RKO (cell line): ENCODE results near the gene HRC.
"Not testable (repeated sequence)": the region's sequence is repeated elsewhere in the genome, so short reads cannot be mapped to it uniquely, and the experiment has no call there.

ENCODE experiments used
- DNase-seq: peaks from one replicate; pipeline ENCODE4 v3.0.0-alpha.2; 2016; ENCODE audit warnings: low spot score

HRC gene, protein sequence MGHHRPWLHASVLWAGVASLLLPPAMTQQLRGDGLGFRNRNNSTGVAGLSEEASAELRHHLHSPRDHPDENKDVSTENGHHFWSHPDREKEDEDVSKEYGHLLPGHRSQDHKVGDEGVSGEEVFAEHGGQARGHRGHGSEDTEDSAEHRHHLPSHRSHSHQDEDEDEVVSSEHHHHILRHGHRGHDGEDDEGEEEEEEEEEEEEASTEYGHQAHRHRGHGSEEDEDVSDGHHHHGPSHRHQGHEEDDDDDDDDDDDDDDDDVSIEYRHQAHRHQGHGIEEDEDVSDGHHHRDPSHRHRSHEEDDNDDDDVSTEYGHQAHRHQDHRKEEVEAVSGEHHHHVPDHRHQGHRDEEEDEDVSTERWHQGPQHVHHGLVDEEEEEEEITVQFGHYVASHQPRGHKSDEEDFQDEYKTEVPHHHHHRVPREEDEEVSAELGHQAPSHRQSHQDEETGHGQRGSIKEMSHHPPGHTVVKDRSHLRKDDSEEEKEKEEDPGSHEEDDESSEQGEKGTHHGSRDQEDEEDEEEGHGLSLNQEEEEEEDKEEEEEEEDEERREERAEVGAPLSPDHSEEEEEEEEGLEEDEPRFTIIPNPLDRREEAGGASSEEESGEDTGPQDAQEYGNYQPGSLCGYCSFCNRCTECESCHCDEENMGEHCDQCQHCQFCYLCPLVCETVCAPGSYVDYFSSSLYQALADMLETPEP

DNA sequence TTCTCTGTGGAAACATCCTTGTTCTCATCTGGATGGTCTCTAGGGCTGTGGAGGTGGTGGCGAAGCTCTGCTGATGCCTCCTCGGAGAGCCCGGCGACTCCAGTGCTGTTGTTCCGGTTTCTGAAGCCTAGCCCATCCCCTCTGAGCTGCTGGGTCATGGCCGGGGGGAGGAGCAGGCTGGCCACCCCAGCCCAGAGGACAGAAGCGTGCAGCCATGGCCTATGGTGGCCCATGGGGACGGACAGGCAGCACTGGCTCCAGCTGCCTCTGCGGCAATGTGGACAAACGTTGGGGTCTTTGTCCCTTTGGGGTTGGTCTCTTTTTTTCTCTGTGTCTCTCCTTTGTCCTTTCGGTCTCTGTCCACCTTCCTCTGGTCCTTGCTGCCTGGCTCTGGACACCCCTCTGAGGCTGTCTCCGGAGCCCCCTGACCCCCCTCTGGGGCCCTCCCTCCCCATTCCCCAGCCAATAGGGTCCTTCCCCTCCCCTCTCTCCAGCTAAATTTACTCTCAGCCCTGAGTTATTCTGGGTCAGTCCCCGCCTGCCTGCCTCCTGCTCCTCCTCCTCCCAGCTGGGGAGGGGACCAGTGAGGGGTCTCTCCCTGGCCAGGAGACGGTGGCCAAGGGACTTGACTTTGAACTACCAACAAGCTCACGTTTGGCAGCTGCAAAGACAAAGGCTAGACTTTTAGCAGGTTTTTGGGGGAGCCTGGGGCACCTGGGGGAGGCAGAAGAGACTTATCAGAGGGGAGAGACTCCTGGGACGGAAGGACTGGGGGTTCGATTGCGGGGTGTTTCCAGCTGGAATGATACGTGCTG lies at the start of gene HRC:
HRC (minus strand) TSS at position 392 of the 815 bp plus-strand sequence; CDS start at position 233, 159 bp downstream.
- no peak for DNase-seq

DNA sequence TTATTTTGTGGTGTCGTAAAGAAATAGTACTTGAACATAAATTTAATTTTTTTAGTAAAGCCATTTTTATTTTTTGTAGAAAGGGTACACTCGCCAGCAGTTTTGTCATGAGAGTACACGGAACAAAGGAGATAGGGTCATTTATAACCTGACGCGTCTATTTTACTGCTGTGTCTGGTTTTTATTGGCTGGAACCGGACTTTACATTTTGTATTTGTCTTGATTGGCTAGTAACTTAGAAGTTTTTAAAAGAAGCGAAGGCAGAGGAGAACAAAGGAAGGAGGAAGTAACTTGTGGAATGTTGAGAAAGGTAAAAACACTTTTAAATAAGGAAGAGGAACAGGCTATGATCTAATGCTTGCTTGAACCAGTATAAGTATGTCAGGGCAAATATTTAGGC lies 45.8 kb upstream of the HRC start:
- no peak for DNase-seq

DNA sequence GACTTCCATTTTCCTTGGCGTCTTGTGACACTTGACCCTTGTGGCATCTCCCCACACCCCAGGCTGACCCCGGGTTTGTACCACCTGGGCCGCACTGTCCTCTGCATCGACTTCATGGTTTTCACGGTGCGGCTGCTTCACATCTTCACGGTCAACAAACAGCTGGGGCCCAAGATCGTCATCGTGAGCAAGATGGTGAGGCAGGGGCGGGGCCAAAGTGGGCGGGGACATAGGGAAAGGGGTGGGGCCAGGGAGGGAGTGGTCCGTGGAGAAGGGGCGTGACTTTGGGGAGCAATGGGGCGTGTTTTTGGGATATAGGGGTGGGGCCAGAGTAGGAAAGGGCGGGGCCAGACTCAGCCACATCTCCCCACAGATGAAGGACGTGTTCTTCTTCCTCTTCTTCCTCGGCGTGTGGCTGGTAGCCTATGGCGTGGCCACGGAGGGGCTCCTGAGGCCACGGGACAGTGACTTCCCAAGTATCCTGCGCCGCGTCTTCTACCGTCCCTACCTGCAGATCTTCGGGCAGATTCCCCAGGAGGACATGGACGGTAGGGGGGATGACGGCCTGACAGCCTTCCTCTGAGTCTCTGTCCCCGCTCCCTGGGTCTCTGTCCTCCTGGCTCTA lies 45.2 kb upstream of the HRC start:
- DNase-seq: no peak

DNA sequence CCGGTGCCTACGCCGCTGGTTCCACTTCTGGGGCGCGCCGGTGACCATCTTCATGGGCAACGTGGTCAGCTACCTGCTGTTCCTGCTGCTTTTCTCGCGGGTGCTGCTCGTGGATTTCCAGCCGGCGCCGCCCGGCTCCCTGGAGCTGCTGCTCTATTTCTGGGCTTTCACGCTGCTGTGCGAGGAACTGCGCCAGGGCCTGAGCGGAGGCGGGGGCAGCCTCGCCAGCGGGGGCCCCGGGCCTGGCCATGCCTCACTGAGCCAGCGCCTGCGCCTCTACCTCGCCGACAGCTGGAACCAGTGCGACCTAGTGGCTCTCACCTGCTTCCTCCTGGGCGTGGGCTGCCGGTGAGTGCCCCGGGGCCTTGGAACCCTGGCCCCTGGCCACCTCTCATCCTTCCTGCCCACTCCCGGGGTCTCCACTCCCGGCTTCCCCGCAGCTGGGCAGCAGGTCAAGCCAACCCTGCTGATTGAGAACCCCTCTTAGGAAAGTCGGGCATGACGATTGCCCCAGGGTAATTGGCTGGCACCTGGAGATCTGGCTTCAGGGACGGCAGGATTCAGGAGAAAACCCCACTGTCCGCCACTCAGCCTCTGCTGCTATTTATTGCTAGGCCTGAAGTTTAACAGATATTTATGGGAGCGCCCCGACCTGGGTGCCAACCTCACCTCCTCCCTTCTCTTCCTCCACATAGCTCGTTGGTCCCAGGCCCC lies 41.5 kb upstream of the HRC start:
- DNase-seq: no peak

- no peak for DNase-seq
Observed at GRCh38 chr19:49194408-49194807, 39.2 kb upstream of the HRC start.

GRCh38 chr19:49193822-49194394 lies 38.7 kb upstream of the HRC start:
- no peak for DNase-seq

DNA sequence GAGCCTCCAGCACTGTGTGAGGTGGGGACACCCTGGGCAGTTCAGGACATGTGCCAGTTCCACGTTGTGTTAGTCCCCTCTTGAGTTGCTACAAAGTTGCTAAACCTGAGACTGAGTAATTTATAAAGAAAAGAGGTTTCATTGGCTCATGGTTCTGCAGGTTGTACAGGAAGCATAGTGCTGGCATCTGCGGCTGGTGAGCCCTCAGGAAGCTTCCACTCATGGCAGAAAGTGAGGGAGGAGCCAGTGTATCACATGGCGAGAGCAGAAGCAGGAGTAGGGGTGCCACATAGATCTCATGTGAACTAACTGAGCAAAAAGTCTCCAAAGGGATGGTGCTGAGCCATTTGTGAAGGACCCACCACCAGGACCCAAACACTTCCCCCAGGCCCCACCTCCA lies 35.6 kb upstream of the HRC start:
- DNase-seq: no peak

GRCh38 chr19:49189259-49189658 lies 34.1 kb upstream of the HRC start:
- DNase-seq: no peak

- no peak for DNase-seq
Observed at GRCh38 chr19:49188626-49189200, 33.5 kb upstream of the HRC start.

GRCh38 chr19:49186108-49186507 lies 30.9 kb upstream of the HRC start:
- no peak for DNase-seq

- no peak for DNase-seq
Observed at GRCh38 chr19:49182848-49183375, 27.7 kb upstream of the HRC start.

DNA sequence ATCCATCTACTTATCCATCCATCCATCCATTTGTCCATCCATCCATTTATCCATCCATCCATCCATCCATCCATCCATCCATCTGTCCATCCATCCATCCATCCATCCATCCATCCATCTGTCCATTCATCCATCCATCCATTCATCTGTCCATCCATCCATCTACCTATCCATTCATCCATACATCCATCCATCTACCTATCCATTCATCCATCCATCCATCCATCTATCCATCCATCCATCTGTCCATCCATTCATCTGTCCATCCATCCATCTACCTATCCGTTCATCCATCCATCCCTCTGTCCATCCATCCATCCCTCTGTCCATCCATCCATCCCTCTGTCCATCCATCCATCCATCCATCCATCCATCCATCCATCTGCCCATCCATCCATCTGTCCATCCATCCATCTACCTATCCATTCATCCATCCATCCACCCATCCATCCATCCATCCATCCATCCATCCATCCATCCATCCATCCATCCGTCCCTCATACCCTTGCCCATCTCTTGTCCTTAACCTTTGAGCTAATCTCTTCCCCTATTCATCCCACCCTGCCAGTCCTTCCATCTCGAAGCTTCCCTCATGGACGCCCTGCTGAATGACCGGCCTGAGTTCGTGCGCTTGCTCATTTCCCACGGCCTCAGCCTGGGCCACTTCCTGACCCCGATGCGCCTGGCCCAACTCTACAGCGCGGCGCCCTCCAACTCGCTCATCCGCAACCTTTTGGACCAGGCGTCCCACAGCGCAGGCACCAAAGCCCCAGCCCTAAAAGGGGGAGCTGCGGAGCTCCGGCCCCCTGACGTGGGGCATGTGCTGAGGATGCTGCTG lies 27.0 kb upstream of the HRC start:
- DNase-seq: not testable (repeated sequence)

DNA sequence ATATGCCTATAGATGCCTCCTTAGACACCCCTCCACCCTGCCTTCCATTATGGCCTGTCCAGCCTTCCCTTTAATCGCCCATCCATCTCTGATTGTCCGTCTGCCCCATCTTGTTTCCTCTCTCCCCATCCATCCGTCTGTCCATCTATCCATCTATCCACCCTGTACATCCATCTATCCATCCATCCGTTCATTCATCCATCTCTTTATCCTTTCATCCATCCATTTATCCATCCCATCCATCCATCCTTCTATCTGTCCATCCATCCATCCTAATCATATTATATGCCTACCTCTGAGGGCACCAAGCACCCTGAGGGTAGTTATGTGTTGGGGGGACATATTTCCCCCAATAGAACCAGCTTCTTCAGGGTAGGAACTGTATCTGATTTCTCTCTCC lies 25.5 kb upstream of the HRC start:
- DNase-seq: no peak

GRCh38 chr19:49173198-49173597 lies 18.0 kb upstream of the HRC start:
- DNase-seq: no peak

DNA sequence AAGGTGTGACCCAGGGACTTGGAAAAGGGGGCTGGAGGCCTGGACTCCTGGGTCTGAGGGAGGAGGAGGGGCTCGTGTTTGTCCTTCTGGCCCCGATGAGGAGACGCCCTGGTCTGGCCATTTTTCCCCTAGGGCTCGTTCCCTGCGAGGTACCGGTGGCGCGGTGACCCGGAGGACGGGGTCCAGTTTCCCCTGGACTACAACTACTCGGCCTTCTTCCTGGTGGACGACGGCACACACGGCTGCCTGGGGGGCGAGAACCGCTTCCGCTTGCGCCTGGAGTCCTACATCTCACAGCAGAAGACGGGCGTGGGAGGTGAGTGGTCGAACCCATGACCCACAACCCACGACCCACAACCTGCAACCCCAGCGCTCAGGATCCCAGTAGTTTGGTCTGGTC lies 13.2 kb upstream of the HRC start:
- DNase-seq: no peak

- no peak for DNase-seq
Observed at GRCh38 chr19:49167857-49168409, 12.7 kb upstream of the HRC start.

DNA sequence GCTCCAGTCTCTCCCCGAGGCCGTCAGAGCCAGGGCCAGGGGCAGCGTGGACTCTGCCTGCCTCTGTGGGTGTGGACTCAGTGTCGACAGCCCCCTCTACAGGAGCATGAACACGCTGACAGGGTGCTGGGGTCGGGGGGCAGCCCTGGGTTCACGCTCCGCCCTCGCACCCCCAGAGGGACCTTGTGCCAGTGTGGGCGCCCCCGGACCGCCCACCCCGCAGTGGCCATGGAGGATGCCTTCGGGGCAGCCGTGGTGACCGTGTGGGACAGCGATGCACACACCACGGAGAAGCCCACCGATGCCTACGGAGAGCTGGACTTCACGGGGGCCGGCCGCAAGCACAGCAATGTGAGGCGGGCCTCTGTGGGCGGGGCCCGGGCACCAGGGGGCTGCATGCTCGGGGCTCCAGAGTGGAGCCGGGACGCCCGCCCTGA lies 10.7 kb upstream of the HRC start:
- no peak for DNase-seq

DNA sequence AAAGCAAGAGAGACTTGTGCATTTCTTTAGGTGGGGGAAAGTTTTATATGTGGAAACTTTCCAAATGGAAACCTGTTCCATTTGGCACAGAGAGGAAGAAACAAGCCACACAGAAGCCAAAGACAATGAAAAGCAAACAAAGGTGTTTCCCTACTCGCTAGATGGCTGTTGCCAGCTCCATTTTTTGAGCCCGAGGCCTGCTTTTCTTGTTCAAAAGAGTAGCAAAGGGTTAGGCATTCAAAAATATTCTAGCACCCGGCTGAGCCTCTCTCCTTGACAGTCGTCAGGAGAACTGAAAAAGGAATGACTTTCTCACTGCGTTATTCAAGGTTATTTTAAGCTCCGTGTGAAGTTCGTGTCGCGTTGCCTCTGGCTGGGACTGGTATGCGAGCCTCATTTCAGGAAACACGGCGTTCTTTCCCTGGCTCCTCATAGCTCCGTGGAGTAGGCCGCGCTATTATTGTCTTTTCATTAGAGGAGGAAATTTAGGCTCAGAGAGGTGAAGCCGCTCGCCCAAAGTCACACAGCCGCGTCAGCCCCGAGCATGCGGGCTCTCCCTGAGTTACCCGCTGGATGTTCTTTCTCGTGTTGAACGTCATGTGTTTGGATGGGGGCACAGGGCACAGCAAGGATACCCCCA lies 10.0 kb upstream of the HRC start:
- DNase-seq: no peak

GRCh38 chr19:49161987-49162386 lies 6.8 kb upstream of the HRC start:
- DNase-seq: no peak
